Suprapubic skin (tissue), 4 donors: ENCODE measurements around the gene R3HCC1L.

Experiments used
- CTCF ChIP-seq, 2 donors: fragments of 200-600 bp in 1 of 2; fragments of 450-650 bp in 1 of 2; sonication (generic) in 1 of 2; IDR thresholded peaks; one replicate each; pipeline ENCODE4 v1.5.1; 2016 to 2019; ENCODE audit warnings: antibody characterized with exemption in 2 of 2, mild to moderate bottlenecking in 1 of 2, moderate library complexity in 1 of 2
- POLR2A ChIP-seq, 2 donors: fragments of 450-650 bp; IDR thresholded peaks; one replicate each; pipeline ENCODE4 v1.6.1; 2017; ENCODE audit warnings: antibody characterized with exemption in 2 of 2, mild to moderate bottlenecking in 2 of 2, moderate library complexity in 2 of 2
- POLR2AphosphoS5 ChIP-seq, 3 donors: sonication (generic); formaldehyde crosslinking; IDR thresholded peaks; one replicate each; pipeline ENCODE4 v1.6.1; 2017; ENCODE audit warnings: antibody characterized with exemption in 3 of 3

GRCh38 chr10:98270073-98270740, 135.8 kb downstream of the R3HCC1L start:
- TF ChIP-seq CTCF (IDR thresholded peaks at IDR 0.05) (no peak), POLR2AphosphoS5 (IDR thresholded peaks at IDR 0.05) (no peak), POLR2A (IDR thresholded peaks at IDR 0.05) (no peak)
